Measurements from ENCODE around the gene SLC27A5. TPM values are rescaled to one million over a fixed set of nuclear protein-coding genes. Genes with fewer than 3 reads are reported as not detected.

Gene SLC27A5
- total and polyA plus RNA-seq, 2 experiments from 2014 or later: 9.0 to 19.1 TPM

GRCh38 chr19:58455306-58455705, 56.5 kb downstream of the SLC27A5 start:
- H3K4me1 ChIP-seq (ENCODE audit: insufficient read depth): no peaks in the 10 kb centered on the region
- no peak for TF ChIP-seq CTCF (IDR thresholded peaks at IDR 0.05; ENCODE audit: poor library complexity)
- TF ChIP-seq EZH2phosphoT487 (IDR thresholded peaks at IDR 0.05; ENCODE audit: low read depth, severe bottlenecking, unreplicated experiment): no peak
- TF ChIP-seq EZH2 (IDR thresholded peaks at IDR 0.05; ENCODE audit: borderline replicate concordance): no peak
- 94% methylated on average over 16 of the region's 21 CpGs for WGBS (ENCODE audit: low lambda C conversion rate, missing lambda C conversion rate)
- H3K27ac ChIP-seq: no peak overlapping the region
- H3K27me3 ChIP-seq: no peaks in the 10 kb centered on the region
- no peak overlapping the region for H3K4me2 ChIP-seq
- H3K79me2 ChIP-seq: no peaks in the 10 kb centered on the region
- no peaks in the 10 kb centered on the region for H3K9me3 ChIP-seq (ENCODE audit: low read depth)
- H3K4me3 ChIP-seq: no peak overlapping the region
- no peak overlapping the region for H2AFZ ChIP-seq
- no peaks in the 10 kb centered on the region for H4K20me1 ChIP-seq (ENCODE audit: insufficient read depth, poor library complexity, severe bottlenecking)
- no peaks in the 10 kb centered on the region for H3K36me3 ChIP-seq (replicated peaks; ENCODE audit: insufficient read depth, low read depth)
- H3K9me2 ChIP-seq (replicated peaks; ENCODE audit: insufficient read depth): no peaks in the 10 kb centered on the region
- DNase-seq (ENCODE audit: low spot score): no peak

GRCh38 chr19:58453743-58454142, 58.0 kb downstream of the SLC27A5 start:
- H3K79me2 ChIP-seq: no peaks in the 10 kb centered on the region
- TF ChIP-seq EZH2 (IDR thresholded peaks at IDR 0.05; ENCODE audit: borderline replicate concordance) (no peak), CTCF (IDR thresholded peaks at IDR 0.05; ENCODE audit: poor library complexity) (no peak), EZH2phosphoT487 (IDR thresholded peaks at IDR 0.05; ENCODE audit: low read depth, severe bottlenecking, unreplicated experiment) (no peak)
- H4K20me1 ChIP-seq (ENCODE audit: insufficient read depth, poor library complexity, severe bottlenecking): no peaks in the 10 kb centered on the region
- H2AFZ ChIP-seq: no peak overlapping the region
- no peak overlapping the region for H3K4me3 ChIP-seq
- no peaks in the 10 kb centered on the region for H3K9me2 ChIP-seq (replicated peaks; ENCODE audit: insufficient read depth)
- H3K27me3 ChIP-seq: no peaks in the 10 kb centered on the region
- H3K27ac ChIP-seq: no peak overlapping the region
- H3K36me3 ChIP-seq (replicated peaks; ENCODE audit: insufficient read depth, low read depth): no peaks in the 10 kb centered on the region
- no peak overlapping the region for H3K4me2 ChIP-seq
- H3K9me3 ChIP-seq (ENCODE audit: low read depth): no peaks in the 10 kb centered on the region
- DNase-seq (ENCODE audit: low spot score): no peak
- 94% methylated on average over 6 of the region's 6 CpGs for WGBS (ENCODE audit: low lambda C conversion rate, missing lambda C conversion rate)
- no peaks in the 10 kb centered on the region for H3K4me1 ChIP-seq (ENCODE audit: insufficient read depth)

GRCh38 chr19:58451358-58452101, 60.3 kb downstream of the SLC27A5 start, which contains the start of gene ZNF324B:
ZNF324B (plus strand) TSS chr19:58451622; CDS start chr19:58453702, 2,080 bp downstream.
- Histone ChIP-seq H3K9me3 (ENCODE audit: low read depth) (no peaks in the 10 kb centered on the region), H3K4me2 (peak within 1 kb of the TSS; percentile 87), H3K4me1 (ENCODE audit: insufficient read depth) (no peaks in the 10 kb centered on the region), H3K27me3 (no peaks in the 10 kb centered on the region), H3K27ac (no peak within 1 kb of the TSS), H3K9me2 (replicated peaks; ENCODE audit: insufficient read depth) (no peaks in the 10 kb centered on the region), H2AFZ (peak within 1 kb of the TSS; percentile 81), H4K20me1 (ENCODE audit: insufficient read depth, poor library complexity, severe bottlenecking) (no peaks in the 10 kb centered on the region), H3K79me2 (no peaks in the 10 kb centered on the region), H3K36me3 (replicated peaks; ENCODE audit: insufficient read depth, low read depth) (no peaks in the 10 kb centered on the region), H3K4me3 (peak within 1 kb of the TSS; percentile 57)
- TF ChIP-seq EZH2phosphoT487 (IDR thresholded peaks at IDR 0.05; ENCODE audit: low read depth, severe bottlenecking, unreplicated experiment) (no peak), CTCF (IDR thresholded peaks at IDR 0.05; ENCODE audit: poor library complexity) (no peak), EZH2 (IDR thresholded peaks at IDR 0.05; ENCODE audit: borderline replicate concordance) (no peak)
- WGBS (ENCODE audit: low lambda C conversion rate, missing lambda C conversion rate): under 1% methylated on average over 70 of the region's 79 CpGs
- DNase-seq (ENCODE audit: low spot score): peak; percentile 97

Measured in hepatocyte (in vitro differentiated cells).